ENCODE results near the gene KIF5B. TPM values are rescaled to one million over a fixed set of nuclear protein-coding genes. Genes with fewer than 3 reads are reported as not detected.
"Not testable (repeated sequence)": the region's sequence is repeated elsewhere in the genome, so short reads cannot be mapped to it uniquely, and the experiment has no call there.

KIF5B gene
- polyA plus RNA-seq, 4 donors, result 49.4 to 100 (median 59.5) TPM

DNA sequence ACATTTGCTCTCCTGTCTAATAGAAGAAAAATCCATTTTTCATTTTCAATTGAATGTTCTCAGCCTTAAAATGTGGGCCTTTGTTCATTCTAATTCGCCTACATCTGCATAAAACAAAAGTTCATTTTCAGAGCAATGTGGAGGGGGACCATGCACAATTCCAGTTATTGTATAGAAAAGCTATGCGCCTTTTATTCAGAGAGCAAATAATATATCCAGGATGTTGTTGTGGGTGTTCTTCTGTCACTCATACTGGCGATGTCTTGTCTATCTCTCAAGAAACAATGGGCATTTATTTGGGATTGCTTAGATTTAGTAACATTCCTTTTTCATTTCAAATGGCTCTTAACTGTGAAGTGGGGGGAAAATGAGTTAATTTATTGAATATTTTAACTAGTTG, 56.4 kb downstream of the KIF5B start:
- no peaks in the 10 kb centered on the region for H3K9me3 ChIP-seq (ENCODE audit: control insufficient read depth in 2 of 2, insufficient read depth in 1 of 2, low read depth in 1 of 2, low read length in 1 of 2)
- 92 to 95% (median 93%) methylated on average over 3 of the region's 3 CpGs for WGBS, 3 donors
- no peaks in the 10 kb centered on the region for H3K36me3 ChIP-seq (ENCODE audit: control insufficient read depth in 3 of 3, insufficient read depth in 2 of 3, low read depth in 1 of 3, low read length in 3 of 3)
- FAIRE-seq (no peak), DNase-seq (no peak)
- peaks cover 0 to 4% (median 0%) of the 10 kb centered on the region in 3 donors for H3K4me1 ChIP-seq (ENCODE audit: control insufficient read depth in 3 of 3, insufficient read depth in 2 of 3, low read depth in 1 of 3, low read length in 2 of 3)
- H3K4me3 ChIP-seq (ENCODE audit: low read depth in 1 of 3, low read length in 3 of 3), result no peak overlapping the region
- no peaks in the 10 kb centered on the region for H3K27me3 ChIP-seq (ENCODE audit: control insufficient read depth in 3 of 3, insufficient read depth in 3 of 3, low read length in 3 of 3)
- no peak overlapping the region for H3K27ac ChIP-seq (ENCODE audit: low read depth in 1 of 3, low read length in 2 of 3)

DNA sequence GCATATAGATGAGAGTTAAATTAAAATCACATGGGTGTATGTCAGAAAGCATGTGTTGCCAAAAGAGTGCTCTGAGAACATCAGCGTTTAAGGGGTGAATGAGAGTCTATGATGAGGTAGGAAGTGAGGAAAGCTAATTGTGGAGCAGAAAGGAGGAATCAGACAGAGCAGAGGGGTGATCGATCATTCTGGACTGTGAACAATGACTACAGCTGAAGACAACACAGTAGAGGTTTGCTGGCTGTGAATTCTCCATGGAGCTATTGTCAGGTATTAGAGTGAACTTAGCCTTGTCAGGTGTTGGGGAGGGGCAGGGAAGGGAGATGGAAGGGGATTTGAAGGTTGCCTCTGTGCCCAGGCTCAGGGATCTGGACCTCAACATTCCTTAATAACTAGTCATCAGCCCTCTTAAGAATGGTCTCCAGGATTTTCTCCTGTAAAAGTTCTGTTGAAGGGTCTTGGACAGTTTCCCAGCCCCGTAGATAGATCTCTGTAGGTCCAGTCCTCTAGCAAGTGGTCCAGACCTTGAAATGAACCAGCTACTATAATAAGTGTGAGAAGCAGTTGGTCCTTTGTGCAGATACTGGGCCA, 57.1 kb downstream of the KIF5B start:
- Histone ChIP-seq H3K27me3 (ENCODE audit: control insufficient read depth in 3 of 3, insufficient read depth in 3 of 3, low read length in 3 of 3) (no peaks in the 10 kb centered on the region), H3K27ac (ENCODE audit: low read depth in 1 of 3, low read length in 2 of 3) (no peak overlapping the region), H3K9me3 (ENCODE audit: control insufficient read depth in 2 of 2, insufficient read depth in 1 of 2, low read depth in 1 of 2, low read length in 1 of 2) (no peaks in the 10 kb centered on the region), H3K4me3 (ENCODE audit: low read depth in 1 of 3, low read length in 3 of 3) (no peak overlapping the region), H3K36me3 (ENCODE audit: control insufficient read depth in 3 of 3, insufficient read depth in 2 of 3, low read depth in 1 of 3, low read length in 3 of 3) (no peaks in the 10 kb centered on the region), H3K4me1 (ENCODE audit: control insufficient read depth in 3 of 3, insufficient read depth in 2 of 3, low read depth in 1 of 3, low read length in 2 of 3) (peaks cover 0 to under 1% (median 0%) of the 10 kb centered on the region in 3 donors)
- DNase-seq (no peak), FAIRE-seq (no peak)
- 59 to 69% (median 66%) methylated on average over 3 of the region's 3 CpGs for WGBS, 3 donors

DNA sequence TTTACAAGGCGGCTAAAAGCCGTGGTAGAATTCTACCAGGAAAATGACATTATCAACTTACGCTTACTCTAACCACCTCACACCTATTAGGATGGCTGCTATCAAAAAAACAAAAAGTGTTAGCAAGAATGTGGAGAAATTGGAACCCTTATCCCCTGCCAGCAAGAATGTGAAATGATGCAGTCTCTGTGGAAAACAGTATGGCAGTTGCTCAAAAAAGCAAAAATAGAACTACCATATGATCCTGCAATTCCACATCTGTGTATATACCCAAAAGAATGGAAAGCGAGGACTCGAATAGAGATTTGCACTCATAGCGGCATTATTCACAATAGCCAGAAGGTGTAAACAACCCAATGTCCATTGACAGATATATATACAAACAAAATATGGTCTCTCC, 61.3 kb downstream of the KIF5B start:
- no peaks in the 10 kb centered on the region for H3K9me3 ChIP-seq (ENCODE audit: control insufficient read depth in 2 of 2, insufficient read depth in 1 of 2, low read depth in 1 of 2, low read length in 1 of 2)
- no peak for FAIRE-seq
- H3K27ac ChIP-seq (ENCODE audit: low read depth in 1 of 3, low read length in 2 of 3), result no peak overlapping the region
- WGBS, 3 donors, result 78 to 79% (median 79%) methylated on average over 6 of the region's 6 CpGs
- H3K36me3 ChIP-seq (ENCODE audit: control insufficient read depth in 3 of 3, insufficient read depth in 2 of 3, low read depth in 1 of 3, low read length in 3 of 3), result no peaks in the 10 kb centered on the region
- H3K4me1 ChIP-seq (ENCODE audit: control insufficient read depth in 3 of 3, insufficient read depth in 2 of 3, low read depth in 1 of 3, low read length in 2 of 3), result no peaks in the 10 kb centered on the region
- no peak for DNase-seq
- H3K27me3 ChIP-seq (ENCODE audit: control insufficient read depth in 3 of 3, insufficient read depth in 3 of 3, low read length in 3 of 3), result no peaks in the 10 kb centered on the region
- H3K4me3 ChIP-seq (ENCODE audit: low read depth in 1 of 3, low read length in 3 of 3), result no peak overlapping the region

DNA sequence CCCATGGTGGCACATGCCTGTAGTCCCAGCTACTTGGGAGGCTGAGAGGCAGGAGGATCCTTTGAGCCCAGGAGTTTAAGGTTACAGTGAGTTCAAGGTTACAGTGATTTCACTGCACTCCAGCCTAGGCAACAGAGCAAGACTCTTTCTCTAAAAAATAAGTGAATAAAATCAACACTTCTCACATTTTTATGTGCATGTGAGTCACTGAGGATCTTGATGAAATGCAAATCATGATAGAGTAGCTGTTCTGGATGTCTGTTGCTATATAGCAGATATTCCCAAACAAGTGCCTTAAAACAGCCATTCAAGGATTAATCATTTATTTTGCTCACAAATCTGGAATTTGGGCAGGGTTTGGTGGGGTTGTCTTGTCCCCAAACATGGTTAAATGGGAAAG, 65.3 kb downstream of the KIF5B start:
- H3K36me3 ChIP-seq (ENCODE audit: control insufficient read depth in 3 of 3, insufficient read depth in 2 of 3, low read depth in 1 of 3, low read length in 3 of 3), result no peaks in the 10 kb centered on the region
- no peak for FAIRE-seq

DNA sequence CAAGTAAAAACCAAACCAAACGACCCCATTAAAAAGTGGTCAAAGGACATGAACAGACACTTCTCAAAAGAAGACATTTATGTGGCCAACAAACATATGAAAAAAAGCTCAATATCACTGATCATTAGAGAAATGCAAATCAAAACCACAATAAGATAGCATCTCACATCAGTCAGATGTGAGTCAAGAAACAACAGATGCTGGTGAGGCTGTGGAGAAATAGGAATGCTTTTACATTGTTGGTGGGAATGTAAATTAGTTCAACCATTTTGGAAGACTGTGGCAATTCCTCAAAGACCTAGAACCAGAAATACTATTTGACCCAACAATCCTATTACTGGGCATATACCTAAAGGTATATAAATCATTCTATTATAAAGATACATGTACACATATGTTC, 68.4 kb downstream of the KIF5B start:
- H3K27ac ChIP-seq (ENCODE audit: low read depth in 1 of 3, low read length in 2 of 3); DNase-seq; H3K36me3 ChIP-seq (ENCODE audit: control insufficient read depth in 3 of 3, insufficient read depth in 2 of 3, low read depth in 1 of 3, low read length in 3 of 3); FAIRE-seq; H3K4me3 ChIP-seq (ENCODE audit: low read depth in 1 of 3, low read length in 3 of 3); H3K9me3 ChIP-seq (ENCODE audit: control insufficient read depth in 2 of 2, insufficient read depth in 1 of 2, low read depth in 1 of 2, low read length in 1 of 2); H3K4me1 ChIP-seq (ENCODE audit: control insufficient read depth in 3 of 3, insufficient read depth in 2 of 3, low read depth in 1 of 3, low read length in 2 of 3); H3K27me3 ChIP-seq (ENCODE audit: control insufficient read depth in 3 of 3, insufficient read depth in 3 of 3, low read length in 3 of 3): not testable (repeated sequence)
- WGBS, 3 donors, result 37 to 73% (median 62%) methylated on average over 1 of the region's 1 CpG

More for the DNA sequence above, 65.3 kb downstream of the KIF5B start:
- Histone ChIP-seq H3K4me3 (ENCODE audit: low read depth in 1 of 3, low read length in 3 of 3) (no peak overlapping the region), H3K4me1 (ENCODE audit: control insufficient read depth in 3 of 3, insufficient read depth in 2 of 3, low read depth in 1 of 3, low read length in 2 of 3) (no peaks in the 10 kb centered on the region), H3K27ac (ENCODE audit: low read depth in 1 of 3, low read length in 2 of 3) (no peak overlapping the region), H3K27me3 (ENCODE audit: control insufficient read depth in 3 of 3, insufficient read depth in 3 of 3, low read length in 3 of 3) (no peaks in the 10 kb centered on the region), H3K9me3 (ENCODE audit: control insufficient read depth in 2 of 2, insufficient read depth in 1 of 2, low read depth in 1 of 2, low read length in 1 of 2) (no peaks in the 10 kb centered on the region)
- DNase-seq, result no peak

DNA sequence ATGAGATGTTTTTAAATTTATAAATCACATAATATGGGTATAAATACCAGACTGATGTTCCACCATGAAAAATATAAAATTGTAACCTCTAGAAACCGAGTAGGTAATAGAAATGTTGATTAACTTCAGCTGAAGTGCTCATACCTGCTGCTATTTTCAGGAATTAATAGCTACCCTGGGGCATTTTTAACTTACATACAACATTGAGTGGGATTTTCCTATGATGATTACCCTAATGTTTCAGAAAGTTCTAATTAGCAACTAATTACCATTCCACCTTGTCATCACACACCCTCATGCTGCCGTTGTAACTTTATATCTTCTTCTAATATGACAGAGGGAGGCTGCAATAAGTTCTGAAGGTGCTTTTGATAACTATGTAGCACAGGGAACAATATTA, 74.1 kb downstream of the KIF5B start:
- Histone ChIP-seq H3K27ac (ENCODE audit: low read depth in 1 of 3, low read length in 2 of 3) (no peak overlapping the region), H3K36me3 (ENCODE audit: control insufficient read depth in 3 of 3, insufficient read depth in 2 of 3, low read depth in 1 of 3, low read length in 3 of 3) (no peaks in the 10 kb centered on the region), H3K4me3 (ENCODE audit: low read depth in 1 of 3, low read length in 3 of 3) (no peak overlapping the region), H3K9me3 (ENCODE audit: control insufficient read depth in 2 of 2, insufficient read depth in 1 of 2, low read depth in 1 of 2, low read length in 1 of 2) (no peaks in the 10 kb centered on the region), H3K27me3 (ENCODE audit: control insufficient read depth in 3 of 3, insufficient read depth in 3 of 3, low read length in 3 of 3) (no peaks in the 10 kb centered on the region), H3K4me1 (ENCODE audit: control insufficient read depth in 3 of 3, insufficient read depth in 2 of 3, low read depth in 1 of 3, low read length in 2 of 3) (no peaks in the 10 kb centered on the region)
- FAIRE-seq (no peak), DNase-seq (no peak)
- WGBS, 3 donors, result 63 to 80% (median 66%) methylated on average over 2 of the region's 2 CpGs

DNA sequence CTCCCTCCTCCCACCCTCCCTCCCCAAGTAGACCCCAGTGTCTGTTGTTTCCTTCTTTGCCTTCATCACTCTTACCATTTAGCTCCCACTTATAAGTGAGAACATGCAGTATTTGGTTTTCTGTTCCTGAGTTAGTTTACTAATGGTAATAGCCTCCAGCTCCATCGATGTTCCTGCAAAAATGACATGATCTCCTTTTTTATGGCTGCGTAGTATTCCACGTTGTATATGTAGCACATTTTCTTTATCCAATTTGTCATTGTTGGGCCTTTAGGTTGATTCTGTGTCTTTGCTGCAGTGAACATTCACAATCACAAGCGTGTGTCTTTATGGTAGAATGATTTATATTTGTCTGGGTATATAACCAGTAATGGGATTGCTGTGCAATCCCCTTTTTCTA, 75.8 kb downstream of the KIF5B start:
- H3K4me3 ChIP-seq (ENCODE audit: low read depth in 1 of 3, low read length in 3 of 3), result no peak overlapping the region
- DNase-seq, result no peak
- no peaks in the 10 kb centered on the region for H3K27me3 ChIP-seq (ENCODE audit: control insufficient read depth in 3 of 3, insufficient read depth in 3 of 3, low read length in 3 of 3)
- FAIRE-seq, result no peak
- no peak overlapping the region for H3K27ac ChIP-seq (ENCODE audit: low read depth in 1 of 3, low read length in 2 of 3)
- no peaks in the 10 kb centered on the region for H3K9me3 ChIP-seq (ENCODE audit: control insufficient read depth in 2 of 2, insufficient read depth in 1 of 2, low read depth in 1 of 2, low read length in 1 of 2)
- 94 to 98% (median 98%) methylated on average over 4 of the region's 4 CpGs for WGBS, 3 donors
- no peaks in the 10 kb centered on the region for H3K36me3 ChIP-seq (ENCODE audit: control insufficient read depth in 3 of 3, insufficient read depth in 2 of 3, low read depth in 1 of 3, low read length in 3 of 3)
- H3K4me1 ChIP-seq (ENCODE audit: control insufficient read depth in 3 of 3, insufficient read depth in 2 of 3, low read depth in 1 of 3, low read length in 2 of 3), result no peaks in the 10 kb centered on the region

DNA sequence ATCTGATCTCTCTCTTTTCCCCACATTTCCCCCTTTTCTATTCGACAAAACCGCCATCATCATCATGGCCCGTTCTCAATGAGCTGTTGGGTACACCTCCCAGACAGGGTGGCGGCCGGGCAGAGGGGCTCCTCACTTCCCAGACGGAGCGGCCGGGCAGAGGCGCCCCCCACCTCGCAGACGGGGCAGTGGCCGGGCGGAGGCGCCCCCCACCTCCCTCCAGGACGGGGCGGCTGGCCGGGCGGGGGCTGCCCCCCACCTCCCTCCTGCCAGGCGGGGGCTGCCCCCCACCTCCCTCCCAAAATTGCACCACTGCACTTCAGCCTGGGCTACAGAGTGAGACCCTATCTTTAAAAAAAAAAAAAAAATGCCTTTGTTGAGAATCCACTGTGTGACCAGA, 77.2 kb downstream of the KIF5B start:
- not testable (repeated sequence) for H3K27me3 ChIP-seq (ENCODE audit: control insufficient read depth in 3 of 3, insufficient read depth in 3 of 3, low read length in 3 of 3); FAIRE-seq; H3K9me3 ChIP-seq (ENCODE audit: control insufficient read depth in 2 of 2, insufficient read depth in 1 of 2, low read depth in 1 of 2, low read length in 1 of 2); H3K36me3 ChIP-seq (ENCODE audit: control insufficient read depth in 3 of 3, insufficient read depth in 2 of 3, low read depth in 1 of 3, low read length in 3 of 3); H3K27ac ChIP-seq (ENCODE audit: low read depth in 1 of 3, low read length in 2 of 3); DNase-seq; H3K4me3 ChIP-seq (ENCODE audit: low read depth in 1 of 3, low read length in 3 of 3); H3K4me1 ChIP-seq (ENCODE audit: control insufficient read depth in 3 of 3, insufficient read depth in 2 of 3, low read depth in 1 of 3, low read length in 2 of 3)
- 96 to 97% (median 96%) methylated on average over 14 to 16 of the region's 19 CpGs for WGBS, 3 donors

DNA sequence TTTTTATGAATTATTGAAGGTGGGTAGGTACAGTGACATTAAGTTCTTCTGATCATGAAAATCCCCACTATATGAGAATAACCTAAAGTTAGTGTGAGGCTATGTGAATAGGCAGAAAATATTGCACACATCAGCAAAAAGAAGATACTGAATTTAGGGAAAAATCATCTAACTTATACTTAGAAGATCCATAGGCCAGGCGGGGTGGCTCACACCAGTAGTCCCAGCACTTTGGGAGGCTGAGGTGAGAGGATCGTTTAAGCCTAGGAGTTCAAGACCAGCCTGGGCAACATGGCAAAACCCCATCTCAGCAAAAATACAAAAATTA, 78.1 kb downstream of the KIF5B start:
- WGBS, 3 donors, result 71 to 77% (median 73%) methylated on average over 2 of the region's 2 CpGs

More for the DNA sequence above, 78.1 kb downstream of the KIF5B start:
- Histone ChIP-seq H3K27me3 (ENCODE audit: control insufficient read depth in 3 of 3, insufficient read depth in 3 of 3, low read length in 3 of 3) (no peaks in the 10 kb centered on the region), H3K4me1 (ENCODE audit: control insufficient read depth in 3 of 3, insufficient read depth in 2 of 3, low read depth in 1 of 3, low read length in 2 of 3) (no peaks in the 10 kb centered on the region), H3K36me3 (ENCODE audit: control insufficient read depth in 3 of 3, insufficient read depth in 2 of 3, low read depth in 1 of 3, low read length in 3 of 3) (no peaks in the 10 kb centered on the region), H3K27ac (ENCODE audit: low read depth in 1 of 3, low read length in 2 of 3) (no peak overlapping the region), H3K4me3 (ENCODE audit: low read depth in 1 of 3, low read length in 3 of 3) (no peak overlapping the region), H3K9me3 (ENCODE audit: control insufficient read depth in 2 of 2, insufficient read depth in 1 of 2, low read depth in 1 of 2, low read length in 1 of 2) (peaks cover 0 to 3% of the 10 kb centered on the region in 2 donors)
- FAIRE-seq, result no peak
- no peak for DNase-seq
